ENCODE results near the gene TIAM1.

Gene TIAM1

GRCh38 chr21:31351438-31351837 is 7.4 kb upstream of the TIAM1 start:
- H3K4me2 ChIP-seq (ENCODE audit: low read length) = no peak overlapping the region

GRCh38 chr21:31349208-31349607 is 5.1 kb upstream of the TIAM1 start:
- H3K27me3 ChIP-seq (ENCODE audit: control insufficient read depth, low read length) = peaks cover 7% of the 10 kb centered on the region
- H3K4me1 ChIP-seq (ENCODE audit: control insufficient read depth, low read length) = no peaks in the 10 kb centered on the region
- no peaks in the 10 kb centered on the region for H3K9me2 ChIP-seq (replicated peaks; ENCODE audit: control insufficient read depth, low read length)
- no peaks in the 10 kb centered on the region for H3F3A ChIP-seq (ENCODE audit: control insufficient read depth, insufficient read depth)
- TF ChIP-seq CTCF (IDR thresholded peaks at IDR 0.05; ENCODE audit: low read depth, low read length, poor library complexity, severe bottlenecking) = no peak
- TF ChIP-seq EZH2phosphoT487 (IDR thresholded peaks at IDR 0.05; ENCODE audit: borderline replicate concordance, low read length) = no peak
- H4K20me1 ChIP-seq (ENCODE audit: control insufficient read depth, insufficient read depth, low read depth, low read length) = 0 out of 2 replicates have a peak, but pooled peaks cover 3% of the 10 kb centered on the region
- H3K27ac ChIP-seq (ENCODE audit: low read depth, low read length) = no peak overlapping the region
- H3K4me3 ChIP-seq (ENCODE audit: low read length) = no peak overlapping the region
- H3K9me3 ChIP-seq (ENCODE audit: control insufficient read depth, insufficient read depth, low read length) = no peaks in the 10 kb centered on the region
- no peaks in the 10 kb centered on the region for H3K79me2 ChIP-seq (ENCODE audit: control insufficient read depth, low read length)
- H3K4me2 ChIP-seq (ENCODE audit: low read length) = no peak overlapping the region
- no peaks in the 10 kb centered on the region for H3K36me3 ChIP-seq (ENCODE audit: control insufficient read depth, low read length)

More at GRCh38 chr21:31351438-31351837, 7.4 kb upstream of the TIAM1 start:
- Histone ChIP-seq H3K79me2 (ENCODE audit: control insufficient read depth, low read length) (no peaks in the 10 kb centered on the region), H3K4me1 (ENCODE audit: control insufficient read depth, low read length) (no peaks in the 10 kb centered on the region), H3K27me3 (ENCODE audit: control insufficient read depth, low read length) (peaks cover 3% of the 10 kb centered on the region; the same call in 1 of the 2 replicates), H3K4me3 (ENCODE audit: low read length) (no peak overlapping the region), H4K20me1 (ENCODE audit: control insufficient read depth, insufficient read depth, low read depth, low read length) (0 out of 2 replicates have a peak, but pooled peaks cover 3% of the 10 kb centered on the region), H3K36me3 (ENCODE audit: control insufficient read depth, low read length) (no peaks in the 10 kb centered on the region), H3K9me3 (ENCODE audit: control insufficient read depth, insufficient read depth, low read length) (no peaks in the 10 kb centered on the region), H3K27ac (ENCODE audit: low read depth, low read length) (no peak overlapping the region), H3F3A (ENCODE audit: control insufficient read depth, insufficient read depth) (no peaks in the 10 kb centered on the region), H3K9me2 (replicated peaks; ENCODE audit: control insufficient read depth, low read length) (no peaks in the 10 kb centered on the region)
- TF ChIP-seq CTCF (IDR thresholded peaks at IDR 0.05; ENCODE audit: low read depth, low read length, poor library complexity, severe bottlenecking) = no peak
- no peak for TF ChIP-seq EZH2phosphoT487 (IDR thresholded peaks at IDR 0.05; ENCODE audit: borderline replicate concordance, low read length)

GRCh38 chr21:31348188-31348587 is 4.1 kb upstream of the TIAM1 start:
- no peak overlapping the region for H3K27ac ChIP-seq (ENCODE audit: low read depth, low read length)
- 0 out of 2 replicates have a peak, but pooled peaks cover 3% of the 10 kb centered on the region for H4K20me1 ChIP-seq (ENCODE audit: control insufficient read depth, insufficient read depth, low read depth, low read length)
- no peaks in the 10 kb centered on the region for H3K9me2 ChIP-seq (replicated peaks; ENCODE audit: control insufficient read depth, low read length)
- H3K79me2 ChIP-seq (ENCODE audit: control insufficient read depth, low read length) = no peaks in the 10 kb centered on the region
- no peak overlapping the region for H3K4me3 ChIP-seq (ENCODE audit: low read length)
- no peak for TF ChIP-seq EZH2phosphoT487 (IDR thresholded peaks at IDR 0.05; ENCODE audit: borderline replicate concordance, low read length)
- no peak for TF ChIP-seq CTCF (IDR thresholded peaks at IDR 0.05; ENCODE audit: low read depth, low read length, poor library complexity, severe bottlenecking)
- no peaks in the 10 kb centered on the region for H3F3A ChIP-seq (ENCODE audit: control insufficient read depth, insufficient read depth)
- no peaks in the 10 kb centered on the region for H3K36me3 ChIP-seq (ENCODE audit: control insufficient read depth, low read length)
- H3K27me3 ChIP-seq (ENCODE audit: control insufficient read depth, low read length) = peaks cover 17% of the 10 kb centered on the region
- no peaks in the 10 kb centered on the region for H3K9me3 ChIP-seq (ENCODE audit: control insufficient read depth, insufficient read depth, low read length)
- no peak overlapping the region for H3K4me2 ChIP-seq (ENCODE audit: low read length)
- no peaks in the 10 kb centered on the region for H3K4me1 ChIP-seq (ENCODE audit: control insufficient read depth, low read length)

All from DOHH2 (cell line).